Omental fat pad (tissue), 4 donors: ENCODE data around the gene AFF4. TPM values are rescaled to one million over a fixed set of nuclear protein-coding genes. Genes with fewer than 3 reads are reported as not detected.
"Not testable (repeated sequence)": the region's sequence is repeated elsewhere in the genome, so short reads cannot be mapped to it uniquely, and the experiment has no call there.

Experiments
- ATAC-seq: fragments of 150-250 bp; one replicate; pipeline ENCODE4 v1.9.1; 2016; ENCODE audit warnings: mild to moderate bottlenecking, moderate library complexity; ENCODE audit not compliant: low FRiP score
- DNase-seq: peaks from one replicate; pipeline ENCODE4 v3.0.0-alpha.2; 2019; ENCODE audit warnings: low spot score
- total RNA-seq, 4 donors: library from RNA; depleted of rRNA; stranded (reverse); fragments of >200 nt; gene quantifications; one replicate each; pipeline ENCODE4 v1.1.0, GENCODE V29; 2016
- TF ChIP-seq, protein P1 (sequence below), 3 donors: fragments of 450-650 bp; IDR thresholded peaks; one replicate each; pipeline ENCODE4 v1.5.1; 2016 to 2017; ENCODE audit warnings: antibody characterized with exemption in 3 of 3, mild to moderate bottlenecking in 3 of 3, moderate library complexity in 2 of 3

Gene AFF4
- total RNA-seq, 4 donors from 2014 or later, result 52.8 to 118 (median 87.5) TPM

DNA sequence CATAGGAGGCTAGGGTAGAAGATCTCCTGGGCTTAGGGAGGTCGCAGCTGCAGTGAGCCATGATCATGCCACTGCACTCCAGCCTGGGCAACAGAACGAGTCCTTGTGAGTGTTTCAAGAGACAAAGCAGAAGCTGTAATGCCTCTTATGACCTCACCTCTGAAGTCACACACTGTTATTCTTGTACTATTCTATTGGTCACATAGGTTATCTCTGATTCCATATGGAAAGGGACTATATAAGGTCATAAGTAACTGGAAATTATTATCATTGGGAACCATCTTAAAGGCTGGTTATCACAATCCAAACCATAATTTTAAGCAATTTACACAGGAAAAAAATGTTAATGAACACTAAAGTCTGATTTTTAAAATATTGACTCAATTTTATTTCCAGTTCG is 17.9 kb upstream of the AFF4 start:
- DNase-seq (no peak), ATAC-seq (no peak)
- TF ChIP-seq, protein P1, sequence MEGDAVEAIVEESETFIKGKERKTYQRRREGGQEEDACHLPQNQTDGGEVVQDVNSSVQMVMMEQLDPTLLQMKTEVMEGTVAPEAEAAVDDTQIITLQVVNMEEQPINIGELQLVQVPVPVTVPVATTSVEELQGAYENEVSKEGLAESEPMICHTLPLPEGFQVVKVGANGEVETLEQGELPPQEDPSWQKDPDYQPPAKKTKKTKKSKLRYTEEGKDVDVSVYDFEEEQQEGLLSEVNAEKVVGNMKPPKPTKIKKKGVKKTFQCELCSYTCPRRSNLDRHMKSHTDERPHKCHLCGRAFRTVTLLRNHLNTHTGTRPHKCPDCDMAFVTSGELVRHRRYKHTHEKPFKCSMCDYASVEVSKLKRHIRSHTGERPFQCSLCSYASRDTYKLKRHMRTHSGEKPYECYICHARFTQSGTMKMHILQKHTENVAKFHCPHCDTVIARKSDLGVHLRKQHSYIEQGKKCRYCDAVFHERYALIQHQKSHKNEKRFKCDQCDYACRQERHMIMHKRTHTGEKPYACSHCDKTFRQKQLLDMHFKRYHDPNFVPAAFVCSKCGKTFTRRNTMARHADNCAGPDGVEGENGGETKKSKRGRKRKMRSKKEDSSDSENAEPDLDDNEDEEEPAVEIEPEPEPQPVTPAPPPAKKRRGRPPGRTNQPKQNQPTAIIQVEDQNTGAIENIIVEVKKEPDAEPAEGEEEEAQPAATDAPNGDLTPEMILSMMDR (IDR thresholded peaks at IDR 0.05), result no peak

DNA sequence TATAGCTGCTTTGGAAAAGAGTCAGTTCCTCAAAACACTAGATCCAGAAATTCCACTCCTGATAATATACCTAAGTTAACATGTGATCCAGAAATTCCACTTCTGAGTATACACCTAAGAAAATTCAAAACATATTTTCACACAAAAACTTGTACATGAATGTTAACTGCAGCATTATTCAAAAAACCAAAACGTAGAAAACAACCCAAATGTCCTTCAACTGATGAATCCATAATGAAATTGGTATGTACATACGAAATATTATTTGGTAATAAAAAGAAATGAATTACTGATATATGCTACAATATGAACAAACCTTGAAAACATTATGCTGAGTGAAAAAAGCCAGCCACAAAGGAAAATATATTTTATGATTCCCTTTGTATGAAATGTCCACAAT is 16.5 kb upstream of the AFF4 start:
- DNase-seq (no peak), ATAC-seq (no peak)
- TF ChIP-seq, protein P1 (IDR thresholded peaks at IDR 0.05), result no peak

DNA sequence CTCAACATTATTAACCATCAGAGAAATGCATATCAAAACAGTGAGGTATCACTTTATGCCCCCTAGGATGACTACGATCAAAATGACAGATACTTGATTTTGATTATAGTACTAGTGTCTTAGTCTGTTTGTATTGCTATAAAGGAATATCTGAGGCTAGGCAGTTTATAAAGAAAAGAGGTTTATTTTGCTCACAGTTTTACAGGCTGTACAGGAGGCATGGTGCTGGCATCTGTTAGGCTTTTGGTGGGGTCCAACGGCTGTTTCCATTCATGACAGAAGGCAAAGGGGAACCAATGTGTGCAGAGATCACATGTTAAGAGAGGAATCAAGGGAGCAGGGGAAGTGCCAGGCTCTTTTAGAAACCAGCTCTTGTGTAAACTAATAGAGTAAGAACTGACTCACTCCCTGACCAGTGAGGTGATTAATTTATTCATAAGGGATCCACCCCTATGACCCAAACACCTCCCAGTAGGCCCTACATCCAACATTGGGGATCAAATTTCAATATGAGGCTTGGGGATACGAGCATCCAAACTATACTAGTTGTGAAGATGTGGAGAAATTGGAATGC is 16.0 kb upstream of the AFF4 start:
- TF ChIP-seq, protein P1 (IDR thresholded peaks at IDR 0.05), result no peak
- DNase-seq (no peak), ATAC-seq (no peak)

DNA sequence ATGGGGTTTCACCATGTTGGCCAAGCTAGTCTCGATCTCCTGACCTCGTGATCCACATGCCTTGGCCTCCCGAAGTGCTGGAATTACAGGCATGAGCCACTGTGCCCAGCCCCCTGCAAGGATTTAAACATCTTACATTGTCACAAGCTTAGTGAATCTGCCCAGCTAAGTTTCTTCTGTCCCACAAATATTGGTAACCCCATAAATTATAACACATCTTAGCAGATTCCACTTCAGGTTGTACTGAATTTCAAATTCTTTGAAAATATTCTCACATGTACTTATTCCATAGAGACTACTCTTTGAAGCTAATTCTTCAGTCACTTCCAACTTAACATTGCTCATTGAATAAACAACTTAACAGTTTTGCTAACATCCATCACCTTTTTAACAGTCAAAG is 13.4 kb upstream of the AFF4 start:
- no peak for ATAC-seq
- DNase-seq, result no peak
- TF ChIP-seq, protein P1 (IDR thresholded peaks at IDR 0.05), result no peak

DNA sequence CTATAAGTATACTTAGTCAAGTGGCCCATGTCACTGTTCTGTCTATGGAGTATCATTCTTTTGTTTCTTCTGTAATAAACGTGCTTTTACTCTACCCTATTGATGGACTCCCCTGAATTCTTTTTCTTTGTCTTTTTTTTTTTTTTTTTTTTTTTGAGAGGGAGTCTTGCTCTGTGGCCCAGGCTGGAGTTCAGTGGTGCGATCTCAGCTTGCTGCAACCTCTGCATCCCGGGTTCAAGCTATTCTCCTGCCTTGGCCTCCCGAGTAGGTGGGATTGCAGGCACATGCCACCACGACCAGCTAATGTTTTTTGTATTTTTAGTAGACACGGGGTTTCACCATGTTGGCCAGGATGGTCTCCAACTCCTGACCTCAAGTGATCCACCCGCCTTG is 9.0 kb upstream of the AFF4 start:
- not testable (repeated sequence) for ATAC-seq

DNA sequence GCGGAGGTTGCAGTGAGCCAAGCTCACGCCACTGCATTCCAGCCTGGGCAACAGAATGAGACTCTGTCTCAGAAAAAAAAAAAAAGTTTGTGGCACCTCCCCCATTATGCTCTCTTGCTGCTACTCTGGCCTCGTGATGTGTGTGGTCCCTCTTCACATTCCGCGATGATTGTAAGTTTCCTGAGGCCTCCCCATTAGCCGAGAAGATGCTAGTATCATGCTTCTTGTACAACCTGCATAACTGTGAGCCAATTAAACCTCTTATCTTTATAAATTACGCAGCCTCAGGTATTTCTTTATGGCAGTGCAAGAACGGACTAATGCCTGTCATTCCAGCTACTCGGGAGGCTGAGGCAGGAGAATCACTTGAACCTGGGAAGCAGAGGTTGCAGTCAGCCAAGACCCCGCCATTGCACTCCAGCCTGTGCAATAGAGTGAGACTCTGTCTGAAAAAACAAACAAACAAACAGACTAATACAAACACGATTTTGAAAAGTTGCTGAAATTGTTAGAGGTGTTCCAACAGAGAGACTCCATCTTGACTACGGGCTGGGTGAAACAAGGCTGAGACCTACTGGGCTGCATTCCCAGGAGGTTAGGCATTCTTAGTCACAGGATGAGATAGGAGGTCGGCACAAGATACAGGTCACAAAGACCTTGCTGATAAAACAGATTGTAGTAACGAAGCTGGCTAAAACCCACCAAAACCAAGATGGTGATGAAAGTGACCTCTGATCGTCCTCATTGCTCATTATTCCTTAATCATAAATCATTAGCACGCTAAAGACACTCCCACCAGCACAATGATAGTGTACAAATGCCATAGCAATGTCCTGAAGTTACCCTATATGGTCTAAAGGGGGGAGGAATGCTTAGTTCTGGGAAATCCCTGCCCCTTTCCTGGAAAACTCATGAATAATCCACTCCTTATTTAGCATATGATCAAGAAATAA is 8.3 kb upstream of the AFF4 start:
- TF ChIP-seq, protein P1 (IDR thresholded peaks at IDR 0.05), result no peak
- ATAC-seq (no peak), DNase-seq (no peak)

More for the DNA sequence above, 9.0 kb upstream of the AFF4 start:
- DNase-seq, result not testable (repeated sequence)

DNA sequence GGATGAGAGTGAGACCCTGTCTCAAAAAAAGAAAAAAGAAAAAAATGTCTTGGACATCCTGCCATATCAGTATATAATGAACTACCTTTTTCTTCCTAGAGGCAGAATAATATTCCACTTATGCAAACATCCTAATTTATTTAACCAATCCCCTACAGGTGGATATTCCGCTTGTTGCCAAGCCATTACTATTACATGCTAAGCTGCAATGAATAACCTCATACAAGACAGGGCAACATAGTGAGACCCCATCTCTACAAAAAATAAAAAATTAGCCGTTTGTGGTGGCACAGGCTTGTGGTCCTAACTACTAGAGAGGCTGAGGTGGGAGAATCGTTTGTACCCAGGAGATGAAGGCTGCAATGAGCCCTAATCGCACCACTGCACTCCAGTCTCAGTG is 1.7 kb upstream of the AFF4 start:
- TF ChIP-seq, protein P1 (IDR thresholded peaks at IDR 0.05), result no peak
- ATAC-seq (no peak), DNase-seq (no peak)
